C4-2B (cell line): ENCODE measurements around the gene HMGN1.

Source experiments
- CTCF ChIP-seq: fragments of 450-650 bp; conservative IDR thresholded peaks from 2 replicates; pipeline ENCODE4 v1.5.1; 2017; ENCODE audit warnings: mild to moderate bottlenecking
- ZFX ChIP-seq: fragments of 450-650 bp; IDR thresholded peaks from 2 replicates; pipeline ENCODE4 v1.6.1; 2017

- no peak for TF ChIP-seq CTCF
- no peak for TF ChIP-seq ZFX
These were observed 4.0 kb downstream of the HMGN1 start for GRCh38 chr21:39344848-39345247.
